Activated T-cell treated with anti-CD3 and anti-CD28 coated beads for 48 hours (primary cell): Measurements from ENCODE around the gene DNMBP.
"Not testable (repeated sequence)": the region's sequence is repeated elsewhere in the genome, so short reads cannot be mapped to it uniquely, and the experiment has no call there.

Source experiments
- DNase-seq: peaks from one replicate; pipeline ENCODE4 v3.0.0-alpha.2; 2020; ENCODE audit warnings: low read depth

The DNMBP gene

DNA sequence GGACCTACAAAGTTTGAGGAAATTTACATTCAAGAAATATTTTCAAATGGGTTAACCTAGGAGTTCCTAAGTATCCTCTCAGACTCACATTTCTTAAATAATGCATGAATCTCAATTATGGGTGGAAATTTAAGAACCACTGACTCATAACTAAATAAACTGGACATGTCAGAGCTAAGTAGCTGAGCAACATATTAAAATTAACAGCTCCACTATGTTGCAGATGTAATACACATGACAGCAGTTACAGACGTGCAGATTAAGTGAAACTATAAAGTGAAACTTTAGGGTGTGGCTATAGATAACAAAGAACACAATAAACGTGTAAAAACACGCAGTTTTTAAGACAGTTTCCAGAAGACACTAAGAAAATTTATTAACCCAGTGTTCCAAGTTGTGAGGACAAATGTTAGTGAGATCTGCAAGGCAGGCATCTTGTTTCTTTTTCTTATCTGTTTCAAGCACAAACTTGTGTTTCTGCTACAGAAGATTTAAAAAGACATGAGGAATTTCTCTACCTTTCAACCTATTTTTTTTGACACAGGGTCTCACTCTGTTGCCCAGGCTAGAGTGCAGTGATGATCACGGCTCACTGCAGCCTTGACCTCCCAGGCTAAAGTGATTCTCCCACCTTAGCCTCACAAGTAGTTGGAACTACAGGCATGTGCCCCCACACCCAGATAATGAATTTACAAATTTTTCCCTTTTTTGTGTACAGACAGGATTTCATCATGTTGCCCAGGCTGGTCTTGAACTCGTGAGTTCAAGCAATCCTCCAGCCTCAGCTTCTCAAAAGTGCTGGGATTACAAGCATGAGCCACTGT, 25.3 kb downstream of the DNMBP start:
- DNase-seq = no peak

DNA sequence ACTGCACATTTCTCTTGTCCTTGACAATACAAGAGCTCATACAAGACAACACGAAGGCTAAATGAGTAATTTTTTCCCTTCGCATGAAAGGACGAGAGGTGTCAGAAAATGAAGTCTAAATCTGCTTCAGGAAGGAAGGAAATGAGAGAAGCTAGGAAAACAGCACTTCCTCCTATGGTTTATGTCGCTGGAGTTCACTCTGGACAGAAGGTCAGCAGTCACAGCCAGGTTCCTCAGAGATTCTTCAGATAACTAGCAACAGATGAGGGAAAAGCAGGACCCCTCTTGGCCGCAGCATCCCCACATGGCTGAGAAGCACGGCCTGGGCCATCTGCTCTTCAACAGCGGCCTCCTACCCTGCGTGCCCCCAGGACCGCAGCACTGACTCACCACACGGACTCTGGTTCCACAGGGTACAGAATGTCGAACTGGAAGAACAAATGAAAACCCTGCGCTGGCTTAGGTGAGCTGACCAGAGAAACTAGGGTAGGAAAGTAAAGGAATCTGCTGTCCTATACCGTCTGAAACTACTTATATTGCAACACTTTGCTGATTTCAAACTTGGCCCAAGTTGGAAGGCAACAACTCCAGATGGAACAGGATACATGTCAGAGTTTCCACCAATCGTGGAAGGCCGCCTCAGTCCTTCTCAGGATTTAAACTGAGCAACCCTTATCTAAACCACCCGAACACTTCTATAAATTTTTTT, 26.3 kb downstream of the DNMBP start:
- DNase-seq = no peak

DNA sequence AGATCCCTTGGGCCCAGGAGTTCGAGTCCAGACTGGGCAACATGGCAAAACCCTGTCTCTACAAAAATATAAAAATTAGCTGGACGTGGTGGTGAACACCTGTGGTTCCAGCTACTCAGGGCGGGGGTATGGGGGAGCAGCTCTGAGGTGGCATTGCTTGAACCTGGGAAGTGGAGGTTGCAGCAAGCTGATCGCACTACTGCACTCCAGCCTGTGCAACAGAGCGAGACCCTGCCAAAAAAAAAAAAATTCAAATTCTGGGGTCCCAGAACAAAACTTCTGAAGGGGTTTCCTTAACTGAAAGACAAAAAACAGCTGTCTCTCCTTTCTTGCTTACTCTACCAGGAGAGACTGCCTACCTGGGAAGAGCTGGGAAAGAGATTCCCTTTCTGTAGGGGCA, 27.0 kb downstream of the DNMBP start:
- DNase-seq = no peak

DNA sequence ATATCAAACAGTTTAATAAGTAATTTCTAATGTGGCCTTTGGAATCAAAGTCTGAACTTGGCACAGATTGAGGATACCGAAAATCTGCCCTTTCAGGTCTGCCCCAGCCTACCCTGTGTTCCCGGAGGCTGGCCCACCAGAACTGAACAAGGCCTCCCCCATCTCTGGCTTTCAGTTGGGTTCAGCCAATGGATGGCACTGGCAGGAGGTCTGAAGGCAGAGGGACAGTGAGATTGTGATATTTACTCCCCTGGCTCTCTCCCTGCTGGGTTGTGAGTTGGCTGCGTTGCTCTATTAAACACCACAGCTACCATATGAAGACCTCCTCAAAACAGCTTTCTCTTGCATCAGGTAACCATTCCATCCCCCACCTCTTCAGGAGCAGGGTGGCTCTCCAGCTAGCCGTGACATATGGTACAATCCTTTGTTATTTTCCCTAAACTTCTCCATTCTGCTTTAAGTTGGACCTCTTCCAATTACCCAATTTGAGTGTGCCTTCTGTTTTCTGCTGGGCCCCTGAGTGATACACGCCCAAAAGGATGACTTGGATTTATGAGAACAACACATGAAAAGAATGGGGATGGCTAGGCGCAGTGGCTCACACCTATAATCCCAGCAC, 28.1 kb downstream of the DNMBP start:
- DNase-seq = no peak

DNA sequence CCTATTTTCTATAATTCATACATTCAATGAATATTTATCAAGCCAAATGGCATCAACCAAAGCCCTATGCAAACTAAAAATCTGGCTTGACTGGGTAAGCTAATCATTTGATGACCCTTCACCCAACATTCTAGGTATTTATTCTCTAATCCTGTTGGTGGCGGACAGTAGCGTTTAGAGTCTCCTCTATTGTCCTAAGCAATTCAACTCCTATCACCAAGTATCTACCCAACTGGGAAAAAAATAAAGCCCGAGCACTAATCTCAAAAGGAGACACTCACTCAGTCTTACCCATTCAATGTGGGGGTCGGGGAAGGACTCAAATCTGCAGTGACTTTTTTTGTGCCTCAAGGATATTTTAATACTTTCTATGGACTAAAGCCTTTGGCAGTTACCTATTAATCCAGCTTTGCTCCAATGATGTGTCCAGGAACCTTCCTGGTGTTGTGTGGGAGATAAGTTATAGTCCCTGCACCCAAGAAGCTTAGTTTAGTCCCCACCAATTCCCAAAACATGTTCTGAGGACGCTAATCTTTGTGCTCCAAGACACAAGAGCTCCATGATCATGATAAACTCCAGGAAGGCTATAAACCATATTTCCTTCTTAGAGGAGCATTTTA, 30.6 kb downstream of the DNMBP start:
- DNase-seq = no peak

DNA sequence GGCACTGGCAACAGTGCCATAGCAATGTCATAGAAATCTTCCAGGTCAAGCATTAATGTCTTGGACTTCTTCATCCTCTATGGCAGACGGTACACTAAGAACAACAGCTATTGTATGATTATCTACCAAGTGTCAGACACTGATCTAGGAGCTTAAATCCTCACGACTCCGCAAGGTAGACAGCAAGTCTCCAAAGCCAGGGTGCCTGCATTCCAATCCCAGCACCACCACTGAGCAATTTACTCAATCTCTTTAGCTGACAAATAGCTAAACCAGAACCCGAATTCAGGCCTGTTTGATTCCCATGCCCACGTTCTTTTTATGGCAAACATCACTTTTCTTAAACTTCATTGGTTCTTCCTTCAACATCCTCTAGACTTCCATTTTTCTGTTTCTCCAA, 31.8 kb downstream of the DNMBP start:
- DNase-seq = no peak

DNA sequence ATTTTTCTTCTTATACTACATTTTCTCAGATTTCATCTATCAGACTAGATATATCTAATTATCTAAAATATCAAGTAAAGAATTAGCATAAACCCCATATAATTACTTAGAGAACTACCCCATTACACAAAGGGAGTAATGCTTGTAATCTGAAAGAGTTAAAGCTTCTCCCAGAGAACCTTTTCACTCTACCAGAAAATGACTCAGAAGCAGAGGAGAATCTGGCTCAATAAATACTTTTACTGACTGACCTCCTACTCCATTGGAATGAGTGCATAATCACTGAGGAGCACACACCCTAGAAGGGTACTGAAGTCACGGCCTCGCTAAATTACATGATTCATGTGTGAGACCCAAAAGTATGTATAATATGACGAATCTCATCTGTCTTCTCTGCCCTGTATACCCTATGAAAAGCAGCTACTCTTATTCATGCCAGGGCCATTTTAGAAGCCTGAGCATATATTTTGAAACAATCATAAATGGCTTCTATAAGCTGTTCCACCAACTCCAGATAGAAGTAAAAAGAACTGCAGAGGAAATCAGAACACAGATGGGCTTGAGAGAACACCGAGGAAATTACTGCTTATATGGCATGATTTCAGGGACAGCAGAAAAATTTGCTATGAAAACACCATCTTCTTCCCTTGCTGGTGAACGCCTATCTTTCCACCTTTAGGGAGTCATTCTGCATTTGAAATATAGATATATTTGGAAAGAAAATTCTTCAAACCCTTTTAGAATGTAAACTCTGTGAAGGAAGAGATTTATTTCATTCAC, 32.7 kb downstream of the DNMBP start:
- no peak for DNase-seq

DNA sequence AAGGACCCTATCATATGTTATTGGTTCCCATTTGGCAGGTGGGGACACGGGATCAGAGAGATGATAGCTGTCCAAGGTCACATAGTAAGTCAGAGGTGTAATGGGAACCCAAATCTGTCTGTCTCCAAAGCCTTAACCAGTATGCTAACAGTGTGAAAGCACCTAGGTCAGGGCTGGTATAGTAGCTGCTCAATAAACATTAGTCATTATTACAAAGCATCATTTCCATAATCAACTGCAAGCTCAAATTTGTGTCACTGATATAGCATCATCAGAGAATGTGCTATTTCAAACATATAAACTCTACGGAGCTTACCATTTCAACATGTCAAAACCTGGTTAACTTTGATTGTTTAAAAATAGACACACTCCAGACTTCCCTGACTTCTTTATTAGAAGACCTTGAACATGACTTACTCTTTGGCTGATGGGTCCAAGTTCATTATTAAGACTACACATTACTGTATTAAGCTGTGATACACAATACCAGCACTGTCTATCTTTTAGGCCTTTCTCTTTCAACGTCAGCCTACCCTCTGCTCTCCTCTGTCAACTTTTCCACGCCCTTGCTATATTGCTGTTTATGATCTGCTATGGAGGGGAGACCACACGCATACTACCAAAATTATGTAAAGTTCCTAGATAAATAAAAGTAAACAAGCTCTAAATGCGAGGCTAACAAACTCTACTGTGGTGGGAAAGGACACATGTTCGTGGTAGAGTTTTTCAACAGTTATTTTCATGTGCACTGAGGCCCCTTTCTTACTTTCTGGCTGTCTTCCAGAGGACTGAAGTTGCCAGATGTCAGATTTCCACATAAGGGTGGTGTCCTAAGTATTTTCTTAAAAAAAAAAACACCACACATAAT, 33.6 kb downstream of the DNMBP start:
- no peak for DNase-seq

DNA sequence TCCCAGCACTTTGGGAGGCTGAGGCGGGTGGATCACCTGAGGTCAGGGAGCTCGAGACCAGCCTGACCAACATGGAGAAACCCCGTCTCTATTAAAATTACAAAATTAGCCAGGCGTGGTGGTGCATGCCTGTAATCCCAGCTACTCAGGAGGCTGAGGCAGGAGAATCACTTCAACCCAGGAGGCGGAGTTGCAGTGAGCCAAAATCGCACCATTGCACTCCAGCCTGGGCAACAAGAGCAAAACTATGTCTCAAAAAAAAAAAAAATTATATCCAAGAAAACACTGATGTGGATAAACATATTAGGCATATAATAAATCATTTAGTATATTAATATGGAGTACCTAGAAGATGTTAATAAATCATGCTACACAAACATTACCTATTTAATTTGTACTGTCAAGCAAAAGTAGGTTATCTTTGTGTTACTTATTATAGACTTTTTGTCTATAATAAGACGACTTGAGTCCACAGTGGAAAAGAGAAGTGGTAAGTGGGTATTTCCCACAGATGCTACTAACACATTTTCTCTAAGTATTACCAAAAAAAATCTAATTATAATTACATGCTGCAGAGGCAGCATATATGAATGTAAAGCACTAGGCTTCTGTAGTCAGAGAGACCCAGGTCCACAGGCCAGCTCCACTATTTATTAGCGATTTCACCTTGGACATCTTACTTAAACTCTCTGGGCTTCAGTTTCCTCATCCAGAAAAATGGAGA, 34.5 kb downstream of the DNMBP start:
- DNase-seq = no peak

DNA sequence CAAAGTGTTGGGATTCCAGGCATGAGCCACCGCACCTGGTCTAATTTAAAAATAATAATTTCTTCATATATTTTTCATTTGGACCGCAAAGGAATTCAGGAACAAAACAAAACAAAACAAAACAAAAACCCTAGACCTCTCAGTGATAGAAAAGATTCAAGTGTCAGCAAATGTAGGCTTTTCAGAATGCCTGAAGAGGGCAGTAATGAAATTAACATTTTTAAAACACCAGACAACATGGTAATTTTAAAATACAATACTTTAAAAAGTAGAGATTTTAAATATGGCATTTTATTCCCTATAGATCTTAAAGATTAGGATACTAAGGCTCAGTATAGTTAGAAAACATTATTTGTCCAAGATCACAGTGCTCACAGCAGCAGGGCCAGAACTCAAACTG, 36.6 kb downstream of the DNMBP start:
- DNase-seq = no peak

DNA sequence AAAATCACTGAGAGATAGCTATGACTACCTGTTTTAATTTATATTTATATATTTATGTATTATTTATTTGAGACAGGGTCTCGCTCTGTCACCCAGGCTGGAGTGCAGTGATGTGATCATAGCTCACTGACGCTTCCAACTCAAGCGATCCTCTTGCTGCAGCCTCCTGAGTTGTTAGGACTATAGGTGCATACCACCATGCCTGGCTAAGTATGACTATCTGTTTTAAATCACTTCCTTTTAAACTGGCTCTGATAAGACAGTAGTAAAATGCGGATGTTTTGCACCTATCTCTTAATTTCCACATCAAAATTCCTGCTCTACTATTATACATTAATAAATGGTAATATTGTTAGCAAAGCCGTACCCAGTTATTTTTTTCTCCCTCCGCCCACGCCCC, 41.8 kb downstream of the DNMBP start:
- DNase-seq = no peak

DNA sequence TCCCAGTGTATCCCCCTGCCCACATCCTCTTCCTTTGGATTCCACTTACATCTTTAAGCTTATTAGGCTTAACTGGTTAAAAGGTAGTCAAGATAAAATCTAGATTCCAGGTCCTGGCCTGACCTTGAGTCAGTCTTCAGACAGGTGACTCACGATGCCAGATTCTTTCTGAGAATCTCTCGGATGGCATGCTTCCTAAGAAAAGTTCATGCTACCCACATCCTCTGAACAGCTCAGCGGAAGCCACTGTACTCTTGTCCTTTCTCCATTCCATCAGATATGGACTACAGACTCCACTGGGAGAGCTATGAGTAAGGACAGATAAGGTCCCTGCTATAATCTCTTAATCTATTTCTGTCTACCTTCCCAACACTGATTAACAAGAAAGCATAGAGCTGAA, 43.4 kb downstream of the DNMBP start:
- DNase-seq = no peak

DNA sequence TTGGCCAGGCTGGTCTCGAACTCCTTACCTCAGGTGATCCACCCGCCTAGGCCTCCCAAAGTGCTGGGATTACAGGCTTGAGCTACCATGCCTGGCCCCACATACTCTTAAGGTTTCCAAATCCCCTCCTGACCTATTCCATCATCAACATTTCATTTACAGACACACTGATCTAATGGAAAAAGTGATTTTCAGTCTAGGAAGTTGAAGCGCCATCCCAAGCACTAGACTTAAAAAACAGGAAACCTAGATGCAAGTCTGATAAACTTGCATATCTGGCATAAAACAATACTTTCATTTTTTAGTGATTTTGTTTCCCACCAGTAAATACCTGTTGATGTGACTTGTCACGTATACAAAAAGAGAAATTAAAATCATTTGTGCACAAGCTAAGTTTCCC, 44.0 kb downstream of the DNMBP start:
- DNase-seq = no peak

DNA sequence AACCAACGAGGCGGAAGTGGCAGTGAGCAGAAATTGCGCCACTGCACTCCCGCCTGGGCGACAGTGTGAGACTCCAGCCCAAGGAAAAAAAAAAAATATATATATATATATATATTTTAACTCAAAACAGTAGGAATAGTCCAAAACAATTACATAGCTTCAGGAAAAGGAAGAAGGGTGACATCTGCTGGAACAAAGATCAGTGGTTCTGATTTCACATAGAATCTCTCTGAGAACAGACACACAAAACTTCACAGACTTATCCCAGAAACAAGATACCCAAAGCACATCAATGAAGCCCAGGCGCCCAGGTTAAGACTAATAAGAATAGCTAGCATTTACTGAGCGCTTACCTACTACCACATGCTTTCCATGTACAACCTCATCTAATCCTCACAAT, 45.0 kb downstream of the DNMBP start:
- DNase-seq = no peak

DNA sequence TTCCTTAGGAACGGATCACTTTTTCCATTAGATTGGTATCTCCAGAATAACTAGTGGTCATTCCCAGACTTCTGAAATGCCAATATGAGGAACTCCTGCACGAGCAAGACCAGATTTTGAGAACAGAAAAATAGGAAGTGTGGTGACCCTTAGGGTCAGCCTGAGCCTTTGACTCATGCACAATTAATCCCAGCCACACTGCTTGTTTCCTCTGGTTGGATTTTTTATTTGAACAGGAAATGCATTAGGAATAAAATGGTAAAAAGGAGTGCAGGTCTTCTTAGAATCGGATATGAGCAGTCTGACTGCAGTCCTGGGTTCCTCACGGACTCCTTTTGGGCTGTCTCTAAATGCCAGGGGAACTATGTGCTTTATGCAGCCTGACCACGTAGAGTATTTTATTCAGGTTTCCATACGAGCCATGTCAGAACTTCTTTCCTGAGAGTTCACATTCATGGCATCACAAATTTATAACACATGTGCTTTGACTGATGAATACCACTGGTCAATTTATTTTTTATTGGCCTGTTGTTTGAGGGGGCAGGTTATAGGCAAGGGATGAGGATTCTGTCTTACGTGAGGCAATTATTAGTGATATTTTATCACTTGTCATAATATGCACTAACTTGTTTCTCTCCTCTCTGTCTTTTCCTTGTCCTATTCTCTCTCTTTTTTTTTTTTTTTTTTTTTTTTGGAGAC, 46.1 kb downstream of the DNMBP start:
- not testable (repeated sequence) for DNase-seq

DNA sequence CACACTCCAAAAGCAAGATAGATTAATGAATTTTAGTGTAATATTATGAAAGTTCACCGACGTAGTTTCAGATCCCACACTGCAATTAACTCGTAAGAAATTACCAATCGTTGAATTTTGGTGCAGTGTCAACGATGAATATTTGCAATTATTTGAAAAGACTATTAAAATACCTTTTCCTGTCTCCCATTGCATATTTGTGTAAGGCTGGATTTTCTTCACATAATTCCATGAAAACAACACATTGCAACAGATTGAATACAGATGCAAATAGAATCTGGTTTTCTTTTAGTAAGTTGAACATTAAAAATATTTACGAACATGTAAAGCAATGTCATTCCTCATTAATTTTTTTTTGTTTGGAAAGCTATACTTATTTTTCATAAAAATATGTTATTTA, 50.9 kb downstream of the DNMBP start:
- no peak for DNase-seq

DNA sequence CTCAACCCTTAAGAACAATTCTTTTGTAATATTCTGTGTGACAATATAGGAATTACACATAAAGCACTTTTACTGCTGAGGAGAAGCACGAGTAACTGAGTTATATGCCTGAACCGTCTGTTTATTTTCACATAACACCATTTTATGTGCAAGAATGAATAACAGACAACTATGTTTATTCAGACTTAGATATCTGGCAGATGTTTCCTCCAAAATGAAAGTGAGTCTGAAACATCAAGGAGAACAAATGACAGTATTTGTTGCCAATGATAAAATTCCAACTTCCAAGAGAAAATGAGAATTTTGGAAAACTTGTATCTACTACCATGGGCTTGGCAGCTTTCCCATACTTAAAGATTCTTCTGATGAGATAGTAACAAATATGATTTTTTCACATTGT, 51.4 kb downstream of the DNMBP start:
- DNase-seq = no peak

DNA sequence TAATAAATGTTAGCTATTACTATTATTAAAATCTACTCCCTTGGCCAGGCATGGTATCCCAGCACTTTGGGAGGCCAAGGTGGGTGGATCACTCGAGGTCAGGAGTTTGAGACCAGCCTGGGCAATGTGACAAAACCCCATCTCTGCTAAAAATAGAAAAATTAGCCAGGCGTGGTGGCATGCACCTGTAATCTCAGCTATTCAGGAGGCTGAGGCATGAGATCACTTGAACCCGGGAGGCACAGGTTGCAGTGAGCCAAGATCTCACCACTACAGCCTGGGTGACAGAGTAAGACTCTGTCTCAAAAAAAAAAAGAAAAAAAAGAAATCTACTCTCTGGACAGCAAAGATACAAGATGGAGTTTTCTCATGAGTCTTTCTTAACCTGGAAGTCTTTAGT, 56.2 kb downstream of the DNMBP start:
- not testable (repeated sequence) for DNase-seq

DNA sequence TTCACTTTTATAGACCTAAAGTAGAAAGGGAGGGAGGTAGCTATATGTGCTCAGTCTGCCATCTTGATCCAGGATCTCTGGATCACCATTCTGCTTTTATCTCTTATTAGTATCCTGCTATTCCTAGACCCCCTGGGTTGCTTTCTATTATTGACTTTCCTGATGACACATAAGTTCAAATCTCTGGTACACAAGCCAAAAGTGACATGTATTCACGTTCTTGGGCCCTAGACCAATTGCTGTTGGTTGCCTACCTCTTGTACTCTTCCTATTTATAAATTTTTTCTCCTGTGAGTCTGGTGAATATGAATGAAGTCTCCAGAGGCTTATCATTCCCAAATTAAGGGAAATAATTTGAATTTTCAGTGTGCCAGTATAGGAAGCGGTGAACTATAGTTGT, 56.9 kb downstream of the DNMBP start:
- no peak for DNase-seq

DNA sequence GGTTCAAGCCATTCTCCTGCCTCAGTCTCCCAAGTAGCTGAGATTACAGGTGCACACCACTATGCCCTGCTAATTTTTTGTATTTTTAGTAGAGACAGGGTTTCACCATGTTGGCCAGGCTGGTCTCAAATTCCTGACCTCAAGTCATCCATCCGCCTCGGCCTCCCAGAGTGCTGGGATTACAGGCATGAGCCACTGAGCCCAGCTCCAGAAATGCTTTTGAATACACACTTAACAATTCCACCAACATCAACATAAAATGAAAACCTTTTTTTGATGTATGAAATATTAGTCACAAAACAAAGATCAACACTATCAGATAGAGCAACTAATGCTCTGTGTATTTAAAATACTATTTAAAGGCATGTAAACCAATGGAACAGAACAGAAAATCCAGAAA, 63.7 kb downstream of the DNMBP start:
- not testable (repeated sequence) for DNase-seq
